ENCODE data around the gene WDFY4.

Gene WDFY4

DNA sequence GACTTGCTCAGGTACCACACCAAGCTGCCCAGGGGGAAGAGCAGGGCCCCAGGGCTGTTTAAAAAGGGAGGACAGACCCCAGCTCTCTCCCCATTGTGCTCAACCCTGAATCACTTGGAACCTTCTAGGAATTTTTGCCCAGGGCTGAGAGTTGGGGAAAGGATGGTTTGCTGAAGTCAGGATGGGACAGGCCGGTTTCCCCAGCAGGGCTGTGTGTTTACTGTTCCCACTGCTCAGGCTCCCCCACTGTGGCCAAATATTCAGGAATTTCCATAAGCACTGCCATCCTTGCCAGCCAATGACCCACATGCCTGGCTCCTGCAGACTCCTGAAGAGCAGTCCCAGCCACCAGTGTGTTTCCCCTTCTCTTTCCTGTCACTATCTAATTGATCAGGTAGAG, 120.7 kb downstream of the WDFY4 start:
- Histone ChIP-seq H3K9me3 (ENCODE audit: control insufficient read depth in 5 of 5, low read length in 5 of 5) (no peaks in the 10 kb centered on the region), H3K4me3 (ENCODE audit: low read depth in 1 of 5, low read length in 5 of 5) (peak overlapping the region in 4 of 5 donors; percentile 35 to 60 (median 45)), H3K4me1 (ENCODE audit: control insufficient read depth in 5 of 5, insufficient read depth in 5 of 5, low read length in 5 of 5) (peaks cover 0 to 43% (median 30%) of the 10 kb centered on the region in 5 donors), H3K36me3 (ENCODE audit: control insufficient read depth in 5 of 5, insufficient read depth in 5 of 5, low read length in 5 of 5) (peaks cover 0 to 10% (median 0%) of the 10 kb centered on the region in 5 donors), H3K27me3 (ENCODE audit: control insufficient read depth in 5 of 5, insufficient read depth in 4 of 5, low read length in 5 of 5) (no peaks in the 10 kb centered on the region), H3K9ac (ENCODE audit: low read length in 5 of 5) (no peak overlapping the region), H3K27ac (ENCODE audit: low read depth, low read length) (no peak overlapping the region)

DNA sequence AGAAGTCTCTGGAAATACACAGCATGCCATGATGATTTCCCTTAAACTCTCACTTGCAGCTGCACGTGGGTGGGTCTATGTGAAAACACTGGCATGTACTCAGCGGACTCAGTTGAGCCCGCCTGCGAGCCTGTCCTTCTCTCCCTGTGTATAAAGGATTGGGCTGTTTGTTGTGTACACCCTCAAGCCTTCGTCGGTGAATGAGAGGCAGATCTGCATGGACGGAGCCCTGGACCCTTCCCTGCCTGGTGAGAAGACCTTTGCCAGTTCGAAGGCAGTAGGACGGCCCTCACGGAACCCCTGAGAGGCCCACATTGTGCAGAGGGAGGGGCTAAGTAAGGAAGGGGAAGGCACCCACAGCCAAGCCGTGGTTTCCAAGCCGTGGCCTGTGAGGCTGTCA, 121.2 kb downstream of the WDFY4 start:
- Histone ChIP-seq H3K36me3 (ENCODE audit: control insufficient read depth in 5 of 5, insufficient read depth in 5 of 5, low read length in 5 of 5) (peaks cover 0 to 13% (median 0%) of the 10 kb centered on the region in 5 donors), H3K4me1 (ENCODE audit: control insufficient read depth in 5 of 5, insufficient read depth in 5 of 5, low read length in 5 of 5) (peaks cover 0 to 40% (median 30%) of the 10 kb centered on the region in 5 donors), H3K27ac (ENCODE audit: low read depth, low read length) (no peak overlapping the region), H3K9me3 (ENCODE audit: control insufficient read depth in 5 of 5, low read length in 5 of 5) (no peaks in the 10 kb centered on the region), H3K27me3 (ENCODE audit: control insufficient read depth in 5 of 5, insufficient read depth in 4 of 5, low read length in 5 of 5) (no peaks in the 10 kb centered on the region), H3K4me3 (ENCODE audit: low read depth in 1 of 5, low read length in 5 of 5) (peak overlapping the region; percentile 35 to 60 (median 52)), H3K9ac (ENCODE audit: low read length in 5 of 5) (peak overlapping the region in 1 of 5 donors; percentile 21)

GRCh38 chr10:48806342-48806741, 121.7 kb downstream of the WDFY4 start:
- Histone ChIP-seq H3K4me3 (ENCODE audit: low read depth in 1 of 5, low read length in 5 of 5) (peak overlapping the region; percentile 35 to 60 (median 52)), H3K9me3 (ENCODE audit: control insufficient read depth in 5 of 5, low read length in 5 of 5) (no peaks in the 10 kb centered on the region), H3K4me1 (ENCODE audit: control insufficient read depth in 5 of 5, insufficient read depth in 5 of 5, low read length in 5 of 5) (peaks cover 0 to 35% (median 28%) of the 10 kb centered on the region in 5 donors), H3K36me3 (ENCODE audit: control insufficient read depth in 5 of 5, insufficient read depth in 5 of 5, low read length in 5 of 5) (peaks cover 0 to 14% (median 0%) of the 10 kb centered on the region in 5 donors), H3K9ac (ENCODE audit: low read length in 5 of 5) (peak overlapping the region in 1 of 5 donors; percentile 21), H3K27me3 (ENCODE audit: control insufficient read depth in 5 of 5, insufficient read depth in 4 of 5, low read length in 5 of 5) (no peaks in the 10 kb centered on the region), H3K27ac (ENCODE audit: low read depth, low read length) (no peak overlapping the region)

- Histone ChIP-seq H3K4me3 (ENCODE audit: low read depth in 1 of 5, low read length in 5 of 5) (no peak overlapping the region), H3K9ac (ENCODE audit: low read length in 5 of 5) (no peak overlapping the region), H3K27me3 (ENCODE audit: control insufficient read depth in 5 of 5, insufficient read depth in 4 of 5, low read length in 5 of 5) (no peaks in the 10 kb centered on the region), H3K36me3 (ENCODE audit: control insufficient read depth in 5 of 5, insufficient read depth in 5 of 5, low read length in 5 of 5) (peaks cover 0 to 14% (median 0%) of the 10 kb centered on the region in 5 donors), H3K27ac (ENCODE audit: low read depth, low read length) (no peak overlapping the region), H3K9me3 (ENCODE audit: control insufficient read depth in 5 of 5, low read length in 5 of 5) (no peaks in the 10 kb centered on the region), H3K4me1 (ENCODE audit: control insufficient read depth in 5 of 5, insufficient read depth in 5 of 5, low read length in 5 of 5) (peaks cover 0 to 35% (median 26%) of the 10 kb centered on the region in 5 donors)
Measured at GRCh38 chr10:48807791-48808470, 123.3 kb downstream of the WDFY4 start.

GRCh38 chr10:48809261-48809660, 124.6 kb downstream of the WDFY4 start:
- Histone ChIP-seq H3K4me1 (ENCODE audit: control insufficient read depth in 5 of 5, insufficient read depth in 5 of 5, low read length in 5 of 5) (peaks cover 2 to 45% (median 29%) of the 10 kb centered on the region in 5 donors), H3K9ac (ENCODE audit: low read length in 5 of 5) (no peak overlapping the region), H3K36me3 (ENCODE audit: control insufficient read depth in 5 of 5, insufficient read depth in 5 of 5, low read length in 5 of 5) (peaks cover 0 to 14% (median 0%) of the 10 kb centered on the region in 5 donors)

DNA sequence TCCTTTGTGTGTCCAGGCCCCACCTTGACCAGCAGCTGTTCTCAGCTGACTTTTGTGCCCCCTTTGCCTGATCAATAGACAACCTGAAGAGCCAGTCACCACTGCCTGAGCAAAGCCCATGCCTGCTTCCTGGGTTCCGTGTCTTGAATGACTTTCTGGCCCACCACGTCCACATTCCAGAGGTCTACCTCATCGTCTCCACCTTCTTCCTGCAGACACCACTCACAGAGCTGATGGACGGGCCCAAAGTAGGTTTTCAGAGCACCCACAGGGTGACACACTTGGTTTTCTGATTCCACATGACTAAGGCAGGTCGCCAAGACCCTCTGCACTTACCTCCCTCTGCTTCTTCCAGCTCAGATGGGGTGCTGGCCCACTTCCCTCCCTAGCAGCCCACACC, 126.8 kb downstream of the WDFY4 start:
- H3K36me3 ChIP-seq (ENCODE audit: control insufficient read depth in 5 of 5, insufficient read depth in 5 of 5, low read length in 5 of 5), result peaks cover 0 to 11% (median 0%) of the 10 kb centered on the region in 5 donors
- no peak overlapping the region for H3K9ac ChIP-seq (ENCODE audit: low read length in 5 of 5)
- no peaks in the 10 kb centered on the region for H3K27me3 ChIP-seq (ENCODE audit: control insufficient read depth in 5 of 5, insufficient read depth in 4 of 5, low read length in 5 of 5)
- no peak overlapping the region for H3K27ac ChIP-seq (ENCODE audit: low read depth, low read length)
- no peaks in the 10 kb centered on the region for H3K9me3 ChIP-seq (ENCODE audit: control insufficient read depth in 5 of 5, low read length in 5 of 5)
- H3K4me1 ChIP-seq (ENCODE audit: control insufficient read depth in 5 of 5, insufficient read depth in 5 of 5, low read length in 5 of 5), result peaks cover 2 to 26% (median 10%) of the 10 kb centered on the region in 5 donors
- no peak overlapping the region for H3K4me3 ChIP-seq (ENCODE audit: low read depth in 1 of 5, low read length in 5 of 5)

More at GRCh38 chr10:48809261-48809660, 124.6 kb downstream of the WDFY4 start:
- H3K27me3 ChIP-seq (ENCODE audit: control insufficient read depth in 5 of 5, insufficient read depth in 4 of 5, low read length in 5 of 5), result no peaks in the 10 kb centered on the region
- no peak overlapping the region for H3K27ac ChIP-seq (ENCODE audit: low read depth, low read length)
- H3K4me3 ChIP-seq (ENCODE audit: low read depth in 1 of 5, low read length in 5 of 5), result no peak overlapping the region
- H3K9me3 ChIP-seq (ENCODE audit: control insufficient read depth in 5 of 5, low read length in 5 of 5), result no peaks in the 10 kb centered on the region

GRCh38 chr10:48811917-48812316, 127.2 kb downstream of the WDFY4 start:
- Histone ChIP-seq H3K4me1 (ENCODE audit: control insufficient read depth in 5 of 5, insufficient read depth in 5 of 5, low read length in 5 of 5) (peaks cover 1 to 24% (median 9%) of the 10 kb centered on the region in 5 donors), H3K36me3 (ENCODE audit: control insufficient read depth in 5 of 5, insufficient read depth in 5 of 5, low read length in 5 of 5) (peaks cover 0 to 11% (median 0%) of the 10 kb centered on the region in 5 donors), H3K27me3 (ENCODE audit: control insufficient read depth in 5 of 5, insufficient read depth in 4 of 5, low read length in 5 of 5) (no peaks in the 10 kb centered on the region), H3K27ac (ENCODE audit: low read depth, low read length) (no peak overlapping the region), H3K9ac (ENCODE audit: low read length in 5 of 5) (no peak overlapping the region), H3K4me3 (ENCODE audit: low read depth in 1 of 5, low read length in 5 of 5) (no peak overlapping the region), H3K9me3 (ENCODE audit: control insufficient read depth in 5 of 5, low read length in 5 of 5) (no peaks in the 10 kb centered on the region)

DNA sequence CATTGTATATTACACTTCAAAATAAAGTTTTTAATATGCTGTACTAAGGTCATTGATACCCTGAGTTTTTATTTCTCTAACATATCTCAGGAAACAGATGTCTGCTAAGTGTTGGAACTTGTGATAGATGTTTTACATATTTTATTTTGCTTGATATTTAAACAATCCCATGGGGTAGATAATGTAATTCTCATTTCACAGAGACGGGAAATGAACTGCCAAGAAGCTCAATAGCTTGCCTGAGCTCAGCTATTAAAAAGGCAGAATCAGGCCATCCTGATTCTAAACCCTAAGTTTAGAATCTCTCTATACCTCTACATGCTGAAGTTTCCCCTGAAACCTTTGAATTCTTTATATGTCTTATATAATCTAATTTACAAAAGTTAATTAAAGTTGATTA, 128.6 kb downstream of the WDFY4 start:
- Histone ChIP-seq H3K9me3 (ENCODE audit: control insufficient read depth in 5 of 5, low read length in 5 of 5) (no peaks in the 10 kb centered on the region), H3K4me3 (ENCODE audit: low read depth in 1 of 5, low read length in 5 of 5) (no peak overlapping the region), H3K4me1 (ENCODE audit: control insufficient read depth in 5 of 5, insufficient read depth in 5 of 5, low read length in 5 of 5) (peaks cover 0 to 20% (median 6%) of the 10 kb centered on the region in 5 donors), H3K27me3 (ENCODE audit: control insufficient read depth in 5 of 5, insufficient read depth in 4 of 5, low read length in 5 of 5) (no peaks in the 10 kb centered on the region), H3K9ac (ENCODE audit: low read length in 5 of 5) (no peak overlapping the region), H3K27ac (ENCODE audit: low read depth, low read length) (no peak overlapping the region), H3K36me3 (ENCODE audit: control insufficient read depth in 5 of 5, insufficient read depth in 5 of 5, low read length in 5 of 5) (peaks cover 0 to 16% (median 0%) of the 10 kb centered on the region in 5 donors)

GRCh38 chr10:48813825-48814224, 129.2 kb downstream of the WDFY4 start:
- Histone ChIP-seq H3K9me3 (ENCODE audit: control insufficient read depth in 5 of 5, low read length in 5 of 5) (no peaks in the 10 kb centered on the region), H3K27me3 (ENCODE audit: control insufficient read depth in 5 of 5, insufficient read depth in 4 of 5, low read length in 5 of 5) (no peaks in the 10 kb centered on the region), H3K4me1 (ENCODE audit: control insufficient read depth in 5 of 5, insufficient read depth in 5 of 5, low read length in 5 of 5) (peaks cover 0 to 18% (median 6%) of the 10 kb centered on the region in 5 donors), H3K9ac (ENCODE audit: low read length in 5 of 5) (no peak overlapping the region), H3K27ac (ENCODE audit: low read depth, low read length) (no peak overlapping the region), H3K4me3 (ENCODE audit: low read depth in 1 of 5, low read length in 5 of 5) (no peak overlapping the region), H3K36me3 (ENCODE audit: control insufficient read depth in 5 of 5, insufficient read depth in 5 of 5, low read length in 5 of 5) (peaks cover 0 to 16% (median 0%) of the 10 kb centered on the region in 5 donors)

GRCh38 chr10:48814933-48815332, 130.3 kb downstream of the WDFY4 start:
- Histone ChIP-seq H3K9me3 (ENCODE audit: control insufficient read depth in 5 of 5, low read length in 5 of 5) (no peaks in the 10 kb centered on the region), H3K4me3 (ENCODE audit: low read depth in 1 of 5, low read length in 5 of 5) (no peak overlapping the region), H3K4me1 (ENCODE audit: control insufficient read depth in 5 of 5, insufficient read depth in 5 of 5, low read length in 5 of 5) (peaks cover 0 to 18% (median 6%) of the 10 kb centered on the region in 5 donors), H3K27me3 (ENCODE audit: control insufficient read depth in 5 of 5, insufficient read depth in 4 of 5, low read length in 5 of 5) (no peaks in the 10 kb centered on the region), H3K27ac (ENCODE audit: low read depth, low read length) (no peak overlapping the region), H3K9ac (ENCODE audit: low read length in 5 of 5) (no peak overlapping the region), H3K36me3 (ENCODE audit: control insufficient read depth in 5 of 5, insufficient read depth in 5 of 5, low read length in 5 of 5) (peaks cover 0 to 10% (median 0%) of the 10 kb centered on the region in 5 donors)
